Activated CD8-positive, alpha-beta T cell treated with anti-CD3 and anti-CD28 coated beads for 36 hours (primary cell): Measurements from ENCODE around the gene TCF7. TPM values are rescaled to one million over a fixed set of nuclear protein-coding genes. Genes with fewer than 3 reads are reported as not detected.

Experiments used
- ATAC-seq: fragments of 200-7000 bp; cut with Tn5 transposase; one replicate; pipeline ENCODE4 v1.10.0; 2021; ENCODE audit warnings: mild to moderate bottlenecking, moderate library complexity
- CTCF ChIA-PET: fragments of 350-600 bp; sonication (Branson Sonifier 250); formaldehyde crosslinking; loops from one replicate; lab custom pipeline; 2021; ENCODE audit warnings: antibody characterized with exemption; lab: Charles Lee
- POLR2A ChIA-PET: fragments of 350-600 bp; sonication (Branson Sonifier 250); formaldehyde crosslinking; loops from one replicate; lab custom pipeline; 2021; ENCODE audit warnings: antibody characterized with exemption; lab: Charles Lee
- DNase-seq: peaks from one replicate; pipeline ENCODE4 v3.0.0-alpha.2; 2020
- H3K27ac Mint-ChIP-seq: one replicate; pipeline ENCODE4 v1.8.0; 2021; ENCODE audit warnings: mild to moderate bottlenecking, mixed read lengths
- H3K27me3 Mint-ChIP-seq: one replicate; pipeline ENCODE4 v1.8.0; 2021; ENCODE audit warnings: mixed read lengths
- H3K36me3 Mint-ChIP-seq: one replicate; pipeline ENCODE4 v1.8.0; 2021; ENCODE audit warnings: low read depth, mixed read lengths
- H3K4me1 Mint-ChIP-seq: one replicate; pipeline ENCODE4 v1.8.0; 2021; ENCODE audit warnings: low read depth, mixed read lengths
- H3K4me3 Mint-ChIP-seq: one replicate; pipeline ENCODE4 v1.8.0; 2021; ENCODE audit warnings: mild to moderate bottlenecking, moderate library complexity, mixed read lengths
- H3K9me3 Mint-ChIP-seq: one replicate; pipeline ENCODE4 v1.8.0; 2021; ENCODE audit warnings: mixed read lengths
- intact Hi-C: fragments of 100-400 bp; cut with micrococcal nuclease; formaldehyde crosslinking; loops from one replicate; pipeline ENCODE4 v1.10.0; 2022
- total RNA-seq, 2 experiments: library from RNA; stranded (reverse); gene quantifications; one replicate each; pipeline ENCODE4 v1.2.3, GENCODE V29; 2021
- TF ChIP-seq, protein P1 (sequence below): fragments of 200-600 bp; IDR thresholded peaks from one replicate; pipeline ENCODE4 v1.8.0; 2022; ENCODE audit warnings: antibody characterized with exemption, mild to moderate bottlenecking

Gene TCF7
- total RNA-seq, 2 experiments from 2014 or later: 47.4 to 50.3 TPM

- Mint-ChIP-seq H3K4me3 (no peak overlapping the region), H3K36me3 (no peaks in the 10 kb centered on the region), H3K27me3 (no peaks in the 10 kb centered on the region), H3K4me1 (peaks cover 81% of the 10 kb centered on the region), H3K27ac (no peak overlapping the region), H3K9me3 (no peaks in the 10 kb centered on the region)
- DNase-seq (no peak), ATAC-seq (no peak)
- ChIA-PET CTCF (interaction anchor here (1.5 to 3.5 kb wide), 2 partner anchors 17 to 52 kb away, joined by 3 to 18 read pairs; no protein-coding TSS in a partner anchor), POLR2A (interaction anchor here (1.3 to 4.4 kb wide), 4 partner anchors 12 to 34 kb away, joined by 4 to 37 read pairs (median 5); no protein-coding TSS in a partner anchor)
- intact Hi-C loops: no loop called here
- TF ChIP-seq, protein P1, sequence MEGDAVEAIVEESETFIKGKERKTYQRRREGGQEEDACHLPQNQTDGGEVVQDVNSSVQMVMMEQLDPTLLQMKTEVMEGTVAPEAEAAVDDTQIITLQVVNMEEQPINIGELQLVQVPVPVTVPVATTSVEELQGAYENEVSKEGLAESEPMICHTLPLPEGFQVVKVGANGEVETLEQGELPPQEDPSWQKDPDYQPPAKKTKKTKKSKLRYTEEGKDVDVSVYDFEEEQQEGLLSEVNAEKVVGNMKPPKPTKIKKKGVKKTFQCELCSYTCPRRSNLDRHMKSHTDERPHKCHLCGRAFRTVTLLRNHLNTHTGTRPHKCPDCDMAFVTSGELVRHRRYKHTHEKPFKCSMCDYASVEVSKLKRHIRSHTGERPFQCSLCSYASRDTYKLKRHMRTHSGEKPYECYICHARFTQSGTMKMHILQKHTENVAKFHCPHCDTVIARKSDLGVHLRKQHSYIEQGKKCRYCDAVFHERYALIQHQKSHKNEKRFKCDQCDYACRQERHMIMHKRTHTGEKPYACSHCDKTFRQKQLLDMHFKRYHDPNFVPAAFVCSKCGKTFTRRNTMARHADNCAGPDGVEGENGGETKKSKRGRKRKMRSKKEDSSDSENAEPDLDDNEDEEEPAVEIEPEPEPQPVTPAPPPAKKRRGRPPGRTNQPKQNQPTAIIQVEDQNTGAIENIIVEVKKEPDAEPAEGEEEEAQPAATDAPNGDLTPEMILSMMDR: no peak
Observed at GRCh38 chr5:134088291-134088690, 26.2 kb upstream of the TCF7 start.

DNA sequence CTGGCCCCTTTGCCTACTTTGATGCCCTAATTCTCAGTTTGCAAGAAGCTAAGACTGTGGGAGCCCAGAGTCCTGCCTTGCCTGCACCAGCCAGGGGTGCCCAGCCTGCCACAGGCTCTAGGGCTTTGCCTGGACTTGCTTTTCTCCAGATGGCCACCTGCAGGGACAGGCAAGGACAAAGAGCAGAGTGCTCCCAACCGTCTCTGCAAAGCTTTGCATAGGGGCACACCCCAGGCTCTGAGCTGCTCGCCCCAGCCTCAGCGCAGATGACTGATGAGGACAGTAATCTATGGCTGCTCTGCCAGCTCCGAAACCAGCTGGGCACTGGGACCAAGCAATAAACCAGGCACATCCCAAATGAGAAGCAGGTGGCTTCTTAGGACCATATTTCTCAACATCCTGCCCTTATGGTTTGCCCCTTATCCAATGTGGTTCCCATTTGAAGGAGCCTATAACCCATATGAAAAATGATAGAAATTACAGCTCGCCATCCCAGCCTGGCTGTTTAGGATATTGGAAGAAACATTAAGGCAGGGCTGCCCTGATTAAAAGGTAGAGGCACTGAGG lies 25.4 kb upstream of the TCF7 start:
- TF ChIP-seq, protein P1: no peak
- H3K36me3 Mint-ChIP-seq: no peaks in the 10 kb centered on the region
- H3K27me3 Mint-ChIP-seq: no peaks in the 10 kb centered on the region
- no peak overlapping the region for H3K4me3 Mint-ChIP-seq
- POLR2A ChIA-PET: interaction anchor here (0.7 to 4.4 kb wide), 8 partner anchors 8 to 49 kb away, joined by 3 to 37 read pairs (median 4); no protein-coding TSS in a partner anchor
- DNase-seq: no peak
- intact Hi-C loops: no loop called here
- H3K4me1 Mint-ChIP-seq: peaks cover 81% of the 10 kb centered on the region
- CTCF ChIA-PET: interaction anchor here (1.5 to 3.5 kb wide), 2 partner anchors 17 to 51 kb away, joined by 3 to 18 read pairs; no protein-coding TSS in a partner anchor
- no peak overlapping the region for H3K27ac Mint-ChIP-seq
- no peaks in the 10 kb centered on the region for H3K9me3 Mint-ChIP-seq
- ATAC-seq: no peak

DNA sequence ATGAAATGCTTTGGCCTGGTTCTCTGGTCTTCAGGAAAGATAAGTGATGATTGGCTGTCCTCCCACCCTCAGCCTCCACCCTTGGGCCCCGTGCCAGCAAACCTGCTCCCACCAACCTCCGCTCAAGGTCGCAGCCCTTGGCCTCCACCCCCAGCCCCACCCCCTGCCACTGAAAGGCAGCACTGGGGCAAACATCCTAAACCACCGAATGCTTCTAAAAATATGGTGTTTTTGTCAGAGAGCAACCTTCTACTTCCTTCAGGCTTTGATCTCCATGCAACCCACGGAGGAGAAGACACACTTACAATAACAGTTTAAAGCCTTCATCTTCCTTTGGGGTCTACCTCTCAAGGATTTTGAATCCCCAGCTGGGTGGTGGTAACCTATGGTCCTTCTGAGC lies 24.0 kb upstream of the TCF7 start:
- H3K4me3 Mint-ChIP-seq: no peak overlapping the region
- CTCF ChIA-PET: interaction anchor here (0.8 to 3.5 kb wide), 2 partner anchors 21 to 50 kb away, joined by 3 to 18 read pairs; no protein-coding TSS in a partner anchor

DNA sequence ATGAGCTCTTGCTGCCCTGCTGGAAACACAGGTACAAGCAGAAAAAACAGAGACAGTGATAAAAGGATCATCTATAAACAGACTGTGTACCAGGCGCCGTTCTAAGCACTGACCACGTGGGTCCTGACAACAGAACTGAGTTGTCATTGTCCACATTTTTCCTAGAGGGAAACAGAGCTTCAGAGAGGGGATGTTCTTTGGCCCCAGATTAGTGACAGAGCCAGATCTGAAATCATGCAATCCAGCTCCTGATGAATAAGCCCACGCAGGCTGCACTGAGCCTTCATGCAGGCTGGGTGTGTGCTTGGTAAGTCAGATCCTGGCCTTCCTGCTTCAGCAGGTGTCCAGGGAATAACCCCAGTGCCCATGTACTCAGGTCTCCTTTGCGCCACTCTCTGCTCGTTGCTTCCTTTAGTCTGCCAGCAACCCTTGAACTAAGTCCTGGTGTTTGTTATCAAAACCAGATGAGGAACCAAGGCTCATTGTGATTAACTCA lies 22.8 kb upstream of the TCF7 start:
- DNase-seq: no peak
- TF ChIP-seq, protein P1: no peak
- Mint-ChIP-seq H3K9me3 (no peaks in the 10 kb centered on the region), H3K4me3 (no peak overlapping the region), H3K36me3 (no peaks in the 10 kb centered on the region), H3K4me1 (peaks cover 80% of the 10 kb centered on the region), H3K27ac (no peak overlapping the region), H3K27me3 (no peaks in the 10 kb centered on the region)
- no peak for ATAC-seq
- CTCF ChIA-PET: interaction anchor here (0.8 to 2.0 kb wide), 3 partner anchors 9 to 20 kb away, joined by 3 to 7 read pairs (median 4); no protein-coding TSS in a partner anchor
- POLR2A ChIA-PET: interaction anchor here (0.5 to 4.4 kb wide), 7 partner anchors 9 to 343 kb away, joined by 3 to 37 read pairs (median 4); no protein-coding TSS in a partner anchor
- intact Hi-C loops: no loop called here

More for the DNA sequence above, 24.0 kb upstream of the TCF7 start:
- TF ChIP-seq, protein P1: no peak
- intact Hi-C loops: no loop called here
- no peaks in the 10 kb centered on the region for H3K36me3 Mint-ChIP-seq
- ATAC-seq (peak; percentile 7), DNase-seq (peak; percentile 58)
- H3K4me1 Mint-ChIP-seq: peaks cover 82% of the 10 kb centered on the region
- H3K27ac Mint-ChIP-seq: peak overlapping the region; percentile 35
- H3K9me3 Mint-ChIP-seq: no peaks in the 10 kb centered on the region
- H3K27me3 Mint-ChIP-seq: no peaks in the 10 kb centered on the region
- POLR2A ChIA-PET: interaction anchor here (0.7 to 4.4 kb wide), 6 partner anchors 10 to 53 kb away, joined by 3 to 37 read pairs (median 4); no protein-coding TSS in a partner anchor
